ENCODE data around the gene LMOD2. TPM values are rescaled to one million over a fixed set of nuclear protein-coding genes. Genes with fewer than 3 reads are reported as not detected.

The LMOD2 gene
- total and polyA plus RNA-seq, 10 of the 15 experiments (the other 5 are each of a cell fraction or from before 2014, with no cell fraction given) = not detected

GRCh38 chr7:123647106-123647730, 8.4 kb upstream of the LMOD2 start:
- Histone ChIP-seq H3K4me3 (no peak overlapping the region), H3K27ac (ENCODE audit: control insufficient read depth, insufficient read depth) (no peak overlapping the region), H4K20me1 (ENCODE audit: control insufficient read depth, insufficient read depth) (no peaks in the 10 kb centered on the region), H3K4me1 (ENCODE audit: control insufficient read depth, insufficient read depth, low read length) (no peaks in the 10 kb centered on the region), H3K79me2 (ENCODE audit: control insufficient read depth, insufficient read depth, low read length) (no peaks in the 10 kb centered on the region), H2AFZ (ENCODE audit: control insufficient read depth, low read depth, low read length) (no peak overlapping the region), H3K4me2 (ENCODE audit: control insufficient read depth, insufficient read depth) (no peak overlapping the region), H3K9ac (ENCODE audit: control insufficient read depth, insufficient read depth, low read length) (no peak overlapping the region), H3K36me3 (ENCODE audit: control insufficient read depth in 2 of 2, insufficient read depth in 2 of 2, low read length in 1 of 2) (no peaks in the 10 kb centered on the region), H3K9me3 (replicated peaks; ENCODE audit: control insufficient read depth, insufficient read depth, low read length) (no peaks in the 10 kb centered on the region), H3K27me3 (replicated peaks in 1 of 2; ENCODE audit: control insufficient read depth in 2 of 2, insufficient read depth in 2 of 2, low read length in 1 of 2) (peaks cover 0 to 2% of the 10 kb centered on the region in 2 experiments; a peak in 3 of 4 replicates)
- RAD21 ChIA-PET (ENCODE audit: unreplicated experiment) = no interaction called here
- TF ChIP-seq MYC (IDR thresholded peaks at IDR 0.05; ENCODE audit: insufficient read depth, insufficient read length, insufficient replicate concordance, low read length, severe bottlenecking) (no peak), TCF3 (IDR thresholded peaks at IDR 0.05; ENCODE audit: borderline replicate concordance, insufficient read depth, low read depth, low read length) (no peak), ZNF622 (IDR thresholded peaks at IDR 0.05) (no peak), TAF1 (IDR thresholded peaks at IDR 0.05; ENCODE audit: borderline replicate concordance, low read depth, low read length) (no peak), CBX5 (IDR thresholded peaks at IDR 0.05; ENCODE audit: low read depth) (no peak), IKZF2 (IDR thresholded peaks at IDR 0.05) (no peak), MEF2A (IDR thresholded peaks at IDR 0.05; ENCODE audit: insufficient read depth, low read depth, low read length) (no peak), FOXK2 (IDR thresholded peaks at IDR 0.05) (no peak), ZBTB11 (CRISPR knock-in tag; IDR thresholded peaks at IDR 0.05) (no peak), SPI1 (IDR thresholded peaks at IDR 0.05; ENCODE audit: borderline replicate concordance, insufficient read depth, low read depth, low read length) (no peak), FOS (IDR thresholded peaks at IDR 0.05; ENCODE audit: borderline replicate concordance, extremely low read depth, insufficient read length) (no peak), MTA3 (IDR thresholded peaks at IDR 0.05; ENCODE audit: borderline replicate concordance, low read length) (no peak), NBN (IDR thresholded peaks at IDR 0.05) (no peak)
- TF ChIP-seq, protein P1, sequence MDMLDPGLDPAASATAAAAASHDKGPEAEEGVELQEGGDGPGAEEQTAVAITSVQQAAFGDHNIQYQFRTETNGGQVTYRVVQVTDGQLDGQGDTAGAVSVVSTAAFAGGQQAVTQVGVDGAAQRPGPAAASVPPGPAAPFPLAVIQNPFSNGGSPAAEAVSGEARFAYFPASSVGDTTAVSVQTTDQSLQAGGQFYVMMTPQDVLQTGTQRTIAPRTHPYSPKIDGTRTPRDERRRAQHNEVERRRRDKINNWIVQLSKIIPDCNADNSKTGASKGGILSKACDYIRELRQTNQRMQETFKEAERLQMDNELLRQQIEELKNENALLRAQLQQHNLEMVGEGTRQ (IDR thresholded peaks at IDR 0.05; ENCODE audit: borderline replicate concordance, low read depth, low read length) = no peak
- TF ChIP-seq, protein P2, sequence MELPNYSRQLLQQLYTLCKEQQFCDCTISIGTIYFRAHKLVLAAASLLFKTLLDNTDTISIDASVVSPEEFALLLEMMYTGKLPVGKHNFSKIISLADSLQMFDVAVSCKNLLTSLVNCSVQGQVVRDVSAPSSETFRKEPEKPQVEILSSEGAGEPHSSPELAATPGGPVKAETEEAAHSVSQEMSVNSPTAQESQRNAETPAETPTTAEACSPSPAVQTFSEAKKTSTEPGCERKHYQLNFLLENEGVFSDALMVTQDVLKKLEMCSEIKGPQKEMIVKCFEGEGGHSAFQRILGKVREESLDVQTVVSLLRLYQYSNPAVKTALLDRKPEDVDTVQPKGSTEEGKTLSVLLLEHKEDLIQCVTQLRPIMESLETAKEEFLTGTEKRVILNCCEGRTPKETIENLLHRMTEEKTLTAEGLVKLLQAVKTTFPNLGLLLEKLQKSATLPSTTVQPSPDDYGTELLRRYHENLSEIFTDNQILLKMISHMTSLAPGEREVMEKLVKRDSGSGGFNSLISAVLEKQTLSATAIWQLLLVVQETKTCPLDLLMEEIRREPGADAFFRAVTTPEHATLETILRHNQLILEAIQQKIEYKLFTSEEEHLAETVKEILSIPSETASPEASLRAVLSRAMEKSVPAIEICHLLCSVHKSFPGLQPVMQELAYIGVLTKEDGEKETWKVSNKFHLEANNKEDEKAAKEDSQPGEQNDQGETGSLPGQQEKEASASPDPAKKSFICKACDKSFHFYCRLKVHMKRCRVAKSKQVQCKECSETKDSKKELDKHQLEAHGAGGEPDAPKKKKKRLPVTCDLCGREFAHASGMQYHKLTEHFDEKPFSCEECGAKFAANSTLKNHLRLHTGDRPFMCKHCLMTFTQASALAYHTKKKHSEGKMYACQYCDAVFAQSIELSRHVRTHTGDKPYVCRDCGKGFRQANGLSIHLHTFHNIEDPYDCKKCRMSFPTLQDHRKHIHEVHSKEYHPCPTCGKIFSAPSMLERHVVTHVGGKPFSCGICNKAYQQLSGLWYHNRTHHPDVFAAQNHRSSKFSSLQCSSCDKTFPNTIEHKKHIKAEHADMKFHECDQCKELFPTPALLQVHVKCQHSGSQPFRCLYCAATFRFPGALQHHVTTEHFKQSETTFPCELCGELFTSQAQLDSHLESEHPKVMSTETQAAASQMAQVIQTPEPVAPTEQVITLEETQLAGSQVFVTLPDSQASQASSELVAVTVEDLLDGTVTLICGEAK (IDR thresholded peaks at IDR 0.05; ENCODE audit: borderline replicate concordance) = no peak
- CTCF ChIA-PET = interaction anchor here (1.3 to 3.0 kb wide), 2 partner anchors 11 to 22 kb away, joined by 3 to 7 read pairs; no protein-coding TSS in a partner anchor
- FAIRE-seq = no peak
- in situ Hi-C loops (cut with MboI) (no loop called here), intact Hi-C loops (cut with micrococcal nuclease; ENCODE audit: unreplicated experiment) (no loop called here)
- WGBS (ENCODE audit: insufficient coverage, insufficient replicate concordance, low lambda C conversion rate, missing lambda C conversion rate) = 33% methylated on average over 7 of the region's 7 CpGs
- SMC1A ChIA-PET (ENCODE audit: uncharacterized antibody, unreplicated experiment) = no interaction called here
- POLR2A ChIA-PET = no interaction called here
- DNase-seq (ENCODE audit: low read depth, low spot score) = no peak
- BruUV-seq (replicated peaks) = no TSS peak
- ATAC-seq = no peak

Data from GM12878 (cell line).